NCI-H1694 treated with DMSO at 0.1 percent for 48 hours (cell line): ENCODE measurements around the gene TMEM258.

Experiments
- DNase-seq: peaks from one replicate; lab custom pipeline; 2025; lab: John Stamatoyannopoulos, UW

The TMEM258 gene

DNA sequence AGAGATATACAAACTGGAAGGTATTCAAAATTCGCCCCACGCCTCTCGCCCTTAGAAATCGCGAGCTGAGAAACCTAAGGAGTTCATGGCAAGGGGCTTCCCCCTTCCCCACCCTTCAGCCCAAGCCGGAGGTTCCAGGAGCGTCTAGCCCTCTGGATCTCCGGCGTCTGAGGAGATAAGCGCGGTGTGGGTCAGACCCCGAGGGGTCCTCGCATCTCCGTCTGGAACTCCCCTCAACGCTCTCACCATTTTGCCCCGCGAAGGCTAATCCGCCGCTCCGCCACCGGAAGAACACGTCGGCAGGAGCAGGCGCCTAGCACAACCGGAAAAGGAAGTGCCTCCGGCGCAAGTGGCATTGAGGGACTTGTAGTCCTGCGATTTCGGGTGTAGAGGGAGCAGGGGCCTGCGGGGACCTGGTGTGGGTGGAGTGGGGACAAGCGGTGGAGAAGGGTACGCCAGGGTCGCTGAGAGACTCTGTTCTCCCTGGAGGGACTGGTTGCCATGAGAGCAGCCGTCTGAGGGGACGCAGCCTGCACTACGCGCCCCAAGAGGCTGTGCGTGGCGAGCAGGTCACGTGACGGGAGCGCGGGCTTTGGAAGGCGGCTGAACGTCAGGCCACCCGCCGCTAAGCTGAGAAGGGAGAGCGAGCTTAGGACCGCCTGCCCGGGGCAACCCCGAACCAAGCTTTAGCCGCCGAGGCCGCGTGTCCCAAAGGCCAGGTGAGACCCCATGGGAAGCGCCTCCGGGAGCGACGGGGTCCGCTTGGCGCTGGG, at the start of gene TMEM258, which contains the start of gene FEN1:
TSS of gene TMEM258 (minus strand) at position 290 of the 773 bp plus-strand sequence. CDS start at position 249, 41 bp downstream.
TSS of gene FEN1 (plus strand) at position 602 of the 773 bp plus-strand sequence. CDS start 2,451 bp downstream, outside the sequence.
- DNase-seq = peak; percentile 94

DNA sequence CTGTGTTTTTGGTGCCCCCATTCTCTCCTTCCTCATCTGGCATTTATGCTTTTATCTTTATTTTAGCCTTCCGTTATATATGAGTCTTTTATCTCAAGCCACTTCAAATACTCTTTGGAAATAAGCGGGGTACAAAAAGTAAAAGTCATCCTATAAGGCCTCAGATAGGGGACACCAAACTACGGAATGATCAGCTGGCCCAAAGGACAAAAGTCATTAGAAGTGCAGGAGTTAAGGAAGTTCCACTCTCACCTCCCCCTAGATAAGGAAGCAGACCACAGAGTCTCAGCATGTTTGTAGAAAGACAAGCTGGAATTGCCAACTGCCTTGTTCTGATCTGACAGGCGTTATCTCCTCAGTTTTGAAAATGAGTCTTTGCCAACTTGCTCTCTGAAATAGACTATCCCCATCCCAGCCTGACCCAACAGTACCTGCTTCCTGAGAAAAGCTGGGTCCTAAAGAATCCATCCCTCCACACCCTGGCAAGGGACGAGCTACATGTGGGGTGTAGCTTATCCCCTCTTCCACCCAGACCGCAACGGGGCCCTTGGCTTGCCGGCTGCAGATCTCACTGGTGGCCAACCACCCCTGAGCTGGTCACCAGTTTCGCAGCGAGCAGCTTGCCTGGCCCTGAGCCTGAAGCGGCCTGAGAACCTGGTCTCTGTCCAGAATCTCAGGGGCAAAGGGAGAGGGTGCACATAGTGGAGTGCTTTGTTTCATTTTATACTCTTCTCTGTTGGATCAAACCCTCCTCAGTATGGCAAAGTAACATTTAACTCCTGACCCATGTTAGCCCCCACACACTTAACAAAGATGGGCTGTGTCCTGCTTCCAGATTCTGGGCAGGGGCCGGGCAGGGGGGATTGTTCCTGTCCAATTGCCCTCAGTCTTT, 49.5 kb upstream of the TMEM258 start:
- no peak for DNase-seq

DNA sequence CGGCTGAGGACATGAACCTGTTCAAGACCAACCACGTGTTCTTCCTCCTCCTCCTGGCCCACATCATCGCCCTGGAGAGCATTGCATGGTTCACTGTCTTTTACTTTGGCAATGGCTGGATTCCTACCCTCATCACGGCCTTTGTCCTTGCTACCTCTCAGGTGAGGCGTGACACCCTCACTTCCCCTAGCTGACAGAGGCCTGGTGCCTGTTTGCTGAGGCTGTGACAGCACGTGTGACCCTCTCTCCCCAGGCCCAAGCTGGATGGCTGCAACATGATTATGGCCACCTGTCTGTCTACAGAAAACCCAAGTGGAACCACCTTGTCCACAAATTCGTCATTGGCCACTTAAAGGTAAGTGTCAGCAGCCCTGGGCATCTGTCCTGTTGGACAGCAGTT, 48.0 kb upstream of the TMEM258 start:
- no peak for DNase-seq

DNA sequence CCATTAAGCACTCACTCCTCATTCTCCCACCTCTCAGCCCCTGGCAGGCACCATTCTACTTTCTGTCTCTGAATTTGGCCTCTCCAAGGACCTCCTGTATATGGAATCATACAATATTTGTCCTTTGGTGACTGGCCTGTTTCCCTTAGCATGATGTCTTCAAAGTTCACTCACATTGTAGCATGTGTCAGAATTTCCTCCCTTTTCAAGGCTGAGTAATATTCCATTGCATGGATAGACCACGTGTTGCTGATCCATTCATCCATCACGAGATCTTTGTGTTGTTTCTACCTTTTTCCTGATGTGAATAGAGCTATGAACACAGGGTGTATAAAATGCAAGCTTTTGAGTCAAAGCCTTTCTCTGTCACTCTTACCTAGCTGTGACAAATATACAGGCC, 47.3 kb upstream of the TMEM258 start:
- no peak for DNase-seq

DNA sequence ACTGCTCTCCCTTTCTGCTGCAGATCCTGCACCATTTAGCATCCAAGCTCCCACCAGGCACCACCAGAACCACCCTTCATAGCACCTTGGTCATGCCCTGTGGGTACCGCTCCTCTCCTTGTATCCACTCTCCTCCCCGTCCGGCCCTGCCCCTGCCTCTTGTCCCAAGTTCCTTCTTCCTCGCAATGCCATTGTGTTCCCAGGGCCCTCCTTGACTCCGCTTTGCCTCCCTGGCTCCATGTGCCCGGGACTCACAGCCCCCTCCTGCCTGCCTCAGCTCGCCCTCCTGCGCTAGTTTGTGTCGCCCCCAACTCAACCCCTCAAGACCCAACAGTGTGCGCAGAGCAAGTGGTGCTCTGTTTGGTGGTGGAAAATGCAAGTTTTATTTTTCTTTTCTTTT, 46.5 kb upstream of the TMEM258 start:
- DNase-seq = no peak

DNA sequence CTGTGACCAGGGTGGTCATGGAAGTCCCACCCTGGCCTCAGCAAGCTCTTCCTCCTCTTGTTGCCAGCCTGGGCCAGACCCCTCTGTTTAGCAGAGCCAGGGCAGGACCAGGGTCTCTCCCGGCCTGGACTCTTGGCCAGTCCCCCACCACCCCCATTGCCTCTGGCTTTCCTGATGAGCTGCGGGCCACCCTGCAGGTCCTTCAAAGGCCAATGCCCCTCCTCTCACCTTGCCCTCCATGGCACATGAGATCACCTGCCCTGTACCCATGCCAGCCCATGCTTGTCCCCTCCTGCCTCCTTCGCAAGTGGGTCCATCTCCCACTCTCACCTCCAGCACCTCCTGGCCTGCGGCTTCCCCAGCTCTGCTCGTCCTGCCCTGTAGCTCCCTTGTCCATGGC, 46.1 kb upstream of the TMEM258 start:
- no peak for DNase-seq

DNA sequence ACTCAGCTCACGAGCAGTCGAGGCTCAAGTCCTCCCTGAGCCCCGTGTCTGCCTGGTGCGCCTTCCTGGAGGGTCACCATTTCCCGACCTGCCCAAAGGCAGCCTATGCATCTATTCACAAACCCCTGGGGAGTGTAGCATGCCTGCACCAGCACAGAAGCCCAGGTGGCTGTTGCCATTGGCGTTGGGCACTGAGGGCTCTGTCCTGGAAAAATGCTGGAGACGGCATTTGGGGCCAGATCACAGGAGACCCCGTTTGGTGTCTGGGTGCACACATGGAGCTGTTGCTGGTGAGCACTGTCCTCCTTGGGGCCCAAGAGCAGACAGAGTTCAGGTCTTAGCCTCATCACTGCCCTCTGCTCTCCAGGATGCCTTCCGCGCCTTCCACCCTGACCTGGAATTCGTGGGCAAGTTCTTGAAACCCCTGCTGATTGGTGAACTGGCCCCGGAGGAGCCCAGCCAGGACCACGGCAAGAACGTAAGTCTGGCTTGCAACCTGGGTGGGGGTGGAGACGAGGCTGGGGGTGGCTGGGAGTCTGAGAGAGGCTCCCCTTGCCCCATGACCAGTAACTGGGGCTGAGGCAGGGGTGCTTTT, 45.1 kb upstream of the TMEM258 start:
- no peak for DNase-seq

DNA sequence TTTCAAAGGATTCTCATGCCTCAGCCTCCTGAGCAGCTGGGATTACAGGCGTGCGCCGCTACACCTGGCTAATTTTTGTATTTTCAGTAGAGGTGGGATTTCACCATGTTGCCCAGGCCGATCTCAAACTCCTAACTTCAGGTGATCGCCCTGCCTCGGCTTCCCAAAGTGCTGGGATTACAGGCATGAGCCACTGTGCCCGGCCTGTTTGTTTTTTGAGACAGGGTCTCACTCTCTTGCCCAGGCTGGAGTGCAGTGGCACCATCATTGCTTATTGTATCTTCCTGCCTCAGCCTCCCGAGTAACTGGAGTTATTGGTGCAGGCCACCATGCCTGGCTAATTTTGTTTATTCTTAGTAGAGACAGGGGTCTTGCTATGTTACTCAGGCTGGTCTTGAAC, 43.8 kb upstream of the TMEM258 start:
- no peak for DNase-seq

DNA sequence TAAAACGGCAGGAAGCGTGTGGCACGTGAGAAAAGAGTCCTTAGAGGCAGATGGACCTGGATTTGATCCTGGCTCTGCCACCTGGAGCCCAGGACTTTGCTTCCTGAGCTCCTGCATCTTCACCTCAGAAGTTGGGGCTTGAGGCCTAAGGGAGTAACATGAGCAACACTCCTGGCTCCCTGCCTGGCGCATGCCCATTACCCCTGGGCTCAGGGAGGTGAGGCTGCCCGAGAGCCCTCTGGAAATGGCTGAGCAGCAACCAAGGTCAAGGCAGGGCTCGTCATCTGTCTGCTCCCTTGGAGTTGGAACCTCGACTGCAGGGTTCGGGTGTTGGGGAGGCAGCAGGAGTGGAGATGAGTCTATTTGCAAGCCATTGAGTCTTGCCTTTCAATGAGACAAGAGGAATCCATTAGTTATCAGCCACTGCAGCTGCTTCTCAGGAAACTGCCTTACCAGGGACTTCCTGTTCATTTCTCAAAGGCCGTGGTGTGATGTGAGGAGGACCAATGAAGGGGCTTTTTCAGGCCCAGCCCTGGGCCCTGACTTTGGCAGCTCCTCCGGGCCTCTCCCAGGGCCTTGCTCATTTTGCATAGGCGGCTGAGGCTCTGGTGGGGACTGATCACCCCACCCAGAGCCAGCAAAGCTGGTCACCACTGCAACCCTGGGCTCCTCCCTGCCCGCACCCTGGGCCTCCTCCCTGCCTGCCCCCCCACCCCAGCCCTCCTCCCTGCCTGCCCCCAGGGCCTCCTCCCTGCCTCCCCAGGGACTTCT, 42.1 kb upstream of the TMEM258 start:
- no peak for DNase-seq

DNA sequence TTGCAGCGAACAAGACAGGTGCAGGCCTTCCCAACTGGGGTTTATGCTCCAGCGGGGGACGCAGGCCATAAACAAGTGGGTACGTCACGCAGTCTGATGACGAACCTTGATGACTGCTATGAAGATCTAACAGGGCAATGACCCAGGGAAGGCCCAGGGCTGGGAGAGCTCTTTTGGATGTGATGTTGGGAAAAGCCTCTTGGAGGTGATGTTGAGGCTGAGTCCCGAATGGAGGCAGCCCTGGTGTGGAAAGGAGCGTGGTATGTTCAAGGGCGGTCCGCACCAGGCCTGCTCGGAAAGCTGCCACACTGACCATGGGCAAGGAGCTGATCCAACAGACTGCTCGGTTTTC, 41.5 kb upstream of the TMEM258 start:
- no peak for DNase-seq

DNA sequence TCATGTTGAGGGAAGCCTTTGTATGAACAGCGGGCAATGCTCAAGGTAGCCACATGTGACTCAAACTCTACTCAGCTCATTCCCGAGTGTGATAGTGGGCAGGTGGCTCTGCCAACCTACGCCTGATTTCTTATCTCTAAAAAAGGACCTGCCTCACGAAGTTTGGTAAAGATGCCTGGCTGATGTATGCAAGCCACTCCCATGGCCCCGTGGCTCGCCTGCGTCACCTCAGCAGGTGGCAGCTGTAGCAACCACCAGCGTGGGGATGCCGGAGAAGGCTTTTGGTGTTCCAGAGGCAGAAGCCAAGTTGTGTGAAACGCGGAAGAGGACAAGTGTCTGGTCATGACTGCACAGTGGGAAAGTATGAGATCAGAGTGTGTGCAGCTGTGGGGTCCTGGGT, 41.1 kb upstream of the TMEM258 start:
- no peak for DNase-seq

DNA sequence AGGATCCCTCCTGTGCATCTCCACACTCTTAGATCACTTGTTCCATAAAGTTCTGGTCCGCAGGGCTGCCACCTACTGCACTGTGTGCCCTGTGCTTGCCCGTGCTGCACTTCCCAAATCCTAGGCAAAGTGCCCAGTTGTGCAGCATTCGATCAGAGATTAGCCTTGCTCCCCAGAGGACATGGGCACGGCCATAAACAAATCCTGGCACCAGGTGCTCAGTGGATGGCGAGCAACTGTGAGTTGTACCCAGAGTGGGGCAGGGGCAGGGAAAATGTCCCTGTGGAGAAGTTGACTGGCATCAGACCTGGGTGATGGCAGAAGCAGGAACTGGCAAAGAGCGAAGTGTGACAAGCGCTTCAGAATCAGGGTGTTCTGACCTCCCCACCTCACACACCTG, 40.4 kb upstream of the TMEM258 start:
- no peak for DNase-seq

DNA sequence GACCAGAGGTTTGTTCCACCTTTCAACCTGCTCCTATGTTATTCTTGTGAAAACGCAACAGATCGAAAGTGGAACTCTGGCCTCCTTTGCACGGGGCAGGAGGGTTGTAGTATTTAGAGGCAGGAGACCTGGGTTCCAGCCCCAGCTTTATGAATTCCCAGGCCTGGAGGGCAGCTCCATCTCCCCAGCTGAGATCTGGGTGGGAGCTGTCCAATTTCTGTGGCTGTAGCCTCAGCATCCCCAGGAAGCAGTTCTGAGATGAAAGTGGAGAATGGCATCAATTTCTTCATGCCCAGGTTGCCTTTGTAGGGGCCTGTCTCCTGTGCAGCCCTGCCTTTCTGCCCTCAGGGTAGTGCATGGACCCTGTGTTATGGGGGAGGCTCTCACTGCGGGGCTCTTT, 39.8 kb upstream of the TMEM258 start:
- DNase-seq = no peak

DNA sequence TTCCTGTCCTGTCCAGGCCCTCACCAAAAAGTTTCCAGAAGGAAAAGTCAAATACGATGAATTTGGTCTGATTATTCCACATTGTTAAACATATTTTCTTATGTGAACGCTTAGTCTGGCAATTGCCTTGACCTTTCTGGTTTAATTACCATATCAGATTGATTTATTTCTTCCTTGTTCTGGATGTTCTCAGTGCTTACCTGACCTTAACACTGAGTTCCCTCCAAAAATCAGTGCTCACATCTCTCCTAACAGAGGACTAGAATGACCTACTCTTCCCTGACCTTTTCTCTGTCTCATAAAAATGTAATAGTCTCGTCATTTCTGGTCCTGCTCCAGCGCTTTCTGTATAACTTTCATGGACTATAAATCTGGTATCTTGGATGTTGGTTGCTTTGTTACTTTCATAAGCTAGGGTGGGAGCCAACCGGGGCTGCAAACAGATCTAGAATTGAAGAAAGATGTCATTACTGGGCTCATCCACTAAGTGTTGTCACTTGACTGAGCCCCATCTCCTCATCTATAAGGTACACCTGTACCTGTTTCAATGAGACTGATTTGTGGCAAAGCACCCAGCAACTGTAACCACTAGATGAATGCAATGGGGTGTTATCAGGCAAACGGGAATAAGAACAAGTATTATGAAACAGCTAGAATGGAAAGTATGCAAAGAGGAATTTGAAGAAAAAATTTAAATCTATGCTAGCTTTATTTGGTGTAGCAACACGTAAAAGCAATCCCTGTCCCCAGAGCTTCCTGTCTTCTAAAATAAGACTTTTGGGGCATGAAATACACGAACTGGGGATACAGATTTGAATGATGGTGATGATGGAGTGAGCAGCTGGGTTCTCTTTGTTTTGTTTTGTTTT, 38.1 kb upstream of the TMEM258 start:
- no peak for DNase-seq

DNA sequence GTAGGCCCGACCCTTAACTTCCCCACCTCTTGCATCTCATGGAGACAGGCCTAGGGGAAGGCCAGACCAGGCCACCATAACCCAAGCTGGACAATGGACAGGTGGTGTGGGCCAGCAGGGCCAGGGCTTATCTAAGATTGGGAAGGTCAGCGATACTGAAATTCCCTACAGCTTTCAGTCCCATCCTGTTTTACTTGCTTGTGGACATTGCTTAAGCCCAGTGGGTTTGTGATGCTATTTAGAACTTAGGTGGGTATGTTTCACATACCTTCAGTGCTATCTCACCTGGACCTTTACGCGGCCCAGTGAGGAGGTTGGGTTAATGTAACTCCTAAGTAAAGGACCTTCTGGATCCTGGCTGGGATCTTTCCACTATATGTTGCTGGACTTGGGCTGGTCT, 37.4 kb upstream of the TMEM258 start:
- DNase-seq = no peak

DNA sequence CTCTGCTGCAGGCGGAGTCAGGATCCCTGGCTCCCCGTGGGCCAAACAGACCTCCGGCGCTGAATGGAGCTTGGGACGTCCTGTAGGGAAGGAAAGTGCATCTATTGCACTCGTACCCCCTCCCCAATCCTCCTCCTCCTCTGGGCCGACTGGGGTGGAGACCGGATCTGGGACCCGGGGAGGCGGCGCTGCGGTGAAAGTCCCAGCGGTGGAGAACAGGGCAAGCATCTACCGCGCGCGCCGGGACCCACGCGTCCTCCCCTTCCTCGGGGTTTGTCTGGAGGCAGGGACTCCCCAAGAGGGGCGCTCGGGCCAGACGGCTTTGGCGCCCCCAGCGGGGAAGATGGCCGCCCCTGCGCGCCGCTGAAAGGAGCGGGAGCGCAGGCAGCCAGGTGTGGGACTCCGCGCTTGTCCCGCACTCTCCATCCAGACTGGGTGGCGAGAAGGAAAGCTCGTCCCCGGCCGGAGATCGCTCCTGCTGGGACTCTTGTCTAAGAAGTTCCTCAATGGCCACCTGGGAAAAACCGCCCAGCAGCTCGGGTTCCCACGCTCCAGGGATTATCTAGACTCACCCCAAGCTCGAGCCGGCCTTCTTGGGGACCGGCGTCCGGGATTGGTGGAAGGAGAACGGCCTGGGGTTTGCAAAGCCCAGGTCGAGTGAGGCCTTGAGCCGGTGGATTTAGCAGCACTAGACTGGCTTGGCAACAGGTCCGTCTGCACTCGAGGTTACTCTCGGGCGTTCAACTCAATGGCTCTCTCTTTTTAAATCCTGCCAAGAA, 36.4 kb upstream of the TMEM258 start:
- DNase-seq = no peak

DNA sequence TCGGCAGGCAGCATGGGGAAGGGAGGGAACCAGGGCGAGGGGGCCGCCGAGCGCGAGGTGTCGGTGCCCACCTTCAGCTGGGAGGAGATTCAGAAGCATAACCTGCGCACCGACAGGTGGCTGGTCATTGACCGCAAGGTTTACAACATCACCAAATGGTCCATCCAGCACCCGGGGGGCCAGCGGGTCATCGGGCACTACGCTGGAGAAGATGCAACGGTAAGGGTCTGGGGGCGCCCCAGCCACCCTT, 35.9 kb upstream of the TMEM258 start:
- no peak for DNase-seq

DNA sequence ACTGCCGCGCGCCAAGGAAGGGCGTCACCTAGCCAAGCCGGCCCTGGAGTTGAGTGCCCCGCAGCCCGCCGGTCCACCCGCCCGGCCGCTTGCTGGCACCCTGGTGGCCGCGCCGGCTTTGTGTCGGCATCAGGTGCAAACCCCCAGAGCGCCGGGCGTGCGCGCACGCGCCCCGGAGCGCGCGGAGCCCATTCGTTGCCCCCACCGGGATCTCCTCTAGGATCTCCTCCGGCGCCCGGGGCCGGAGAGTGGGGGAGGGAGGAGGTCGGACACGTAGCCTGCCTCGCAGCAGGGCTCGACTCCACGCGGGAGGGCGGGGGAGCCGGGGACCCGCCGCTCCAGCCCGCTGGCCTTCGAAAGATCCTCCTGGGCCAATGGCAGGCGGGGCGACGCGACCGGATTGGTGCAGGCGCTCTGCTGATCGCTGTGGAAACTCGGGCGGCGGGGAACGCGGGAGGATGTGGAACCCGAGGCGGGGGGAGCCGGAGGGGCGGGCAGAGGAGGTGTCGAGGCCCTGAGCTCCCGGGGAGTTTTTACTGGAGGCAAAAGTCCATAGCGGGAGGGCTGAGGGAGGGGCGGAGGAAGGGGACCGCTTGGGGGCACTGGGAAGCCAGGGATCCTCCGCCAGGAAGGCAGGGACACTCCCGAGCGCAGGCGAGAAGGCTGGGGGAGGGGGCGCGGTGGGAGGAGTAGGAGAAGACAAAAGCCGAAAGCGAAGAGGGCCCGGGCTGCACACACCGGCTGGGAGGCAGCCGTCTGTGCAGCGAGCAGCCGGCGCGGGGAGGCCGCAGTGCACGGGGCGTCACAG, 35.4 kb upstream of the TMEM258 start, which contains the start of gene FADS2:
TSS of gene FADS2 (plus strand) at position 730 of the 808 bp plus-strand sequence. CDS start 91 bp downstream, outside the sequence.
- DNase-seq = peak; percentile 88

DNA sequence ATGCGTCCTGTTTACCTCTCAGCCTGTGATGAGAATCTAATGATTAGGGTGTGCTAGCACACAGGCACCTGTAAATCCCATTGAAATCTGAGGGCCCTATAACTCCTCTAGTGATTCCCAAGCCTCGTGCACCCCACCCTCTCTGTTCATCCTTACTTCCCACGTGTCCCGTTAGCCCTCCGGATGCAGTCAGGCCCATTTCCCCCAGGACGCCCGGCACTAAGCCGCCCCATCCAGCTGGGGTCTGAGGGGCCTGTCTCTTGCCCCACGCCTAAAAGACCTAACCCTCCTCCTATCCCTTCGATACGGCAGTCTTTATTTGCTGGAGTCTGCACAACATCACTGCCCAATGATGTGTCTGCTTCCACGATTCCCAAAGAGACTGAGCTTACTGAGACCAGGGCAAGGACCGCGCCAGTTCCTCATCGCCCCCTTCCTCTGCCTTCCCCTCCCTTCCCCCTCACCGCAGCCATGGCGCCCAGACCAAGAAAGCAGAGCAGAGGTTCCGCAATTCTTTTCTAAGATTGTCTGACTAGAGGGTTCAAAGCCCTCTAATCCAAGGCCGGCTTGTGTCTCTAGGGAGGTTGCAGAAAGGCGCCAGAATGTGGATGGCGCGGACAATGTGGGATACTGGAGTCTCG, 34.7 kb upstream of the TMEM258 start:
- DNase-seq = peak; percentile 25
